Stimulated activated naive CD8-positive, alpha-beta T cell treated with anti-CD3 and anti-CD28 coated beads, Interleukin-15, amount 100 ng/mL, for 72 hours (primary cell): ENCODE results near the gene TMEM176A.

Source experiments
- ATAC-seq: fragments of 150-1000 bp; cut with Tn5 transposase; 2 replicates; pipeline ENCODE4 v1.10.0; 2021; ENCODE audit warnings: mild to moderate bottlenecking, moderate library complexity
- DNase-seq, 2 donors: peaks; one replicate each; pipeline ENCODE4 v3.0.0; 2021 to 2022
- H3K27ac Mint-ChIP-seq, 2 donors: one replicate each; pipeline ENCODE4 v1.8.0; 2022; ENCODE audit warnings: mild to moderate bottlenecking in 2 of 2, mixed read lengths in 2 of 2, moderate library complexity in 2 of 2
- H3K27me3 Mint-ChIP-seq: one replicate; pipeline ENCODE4 v1.8.0; 2022; ENCODE audit warnings: mixed read lengths
- H3K4me1 Mint-ChIP-seq: one replicate; pipeline ENCODE4 v1.8.0; 2022; ENCODE audit warnings: mild to moderate bottlenecking, mixed read lengths
- H3K4me3 Mint-ChIP-seq, 2 donors: one replicate each; pipeline ENCODE4 v1.8.0; 2022; ENCODE audit warnings: mild to moderate bottlenecking in 2 of 2, mixed read lengths in 2 of 2, moderate library complexity in 1 of 2
- H3K9me3 Mint-ChIP-seq, 2 donors: one replicate each; pipeline ENCODE4 v1.8.0; 2022; ENCODE audit warnings: mixed read lengths in 2 of 2

TMEM176A gene

DNA sequence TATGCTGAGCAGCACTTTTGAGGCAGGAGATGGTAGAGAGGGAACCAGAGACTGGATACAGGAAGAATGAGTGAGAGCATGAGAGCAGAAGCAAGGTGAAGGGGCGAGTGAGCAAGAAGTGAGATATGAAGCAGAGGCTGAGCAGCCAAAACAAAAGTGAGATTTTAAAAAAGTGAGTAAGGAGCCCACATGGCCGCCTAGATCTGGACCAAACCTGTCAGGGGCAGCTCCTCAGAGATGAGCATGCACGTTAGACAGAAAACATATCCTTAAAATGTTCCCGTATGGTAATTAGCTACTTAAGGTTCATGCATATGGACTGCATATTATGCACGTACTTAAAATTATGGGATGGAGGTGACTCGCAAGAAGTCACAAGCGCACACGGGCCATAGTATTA lies 22.5 kb downstream of the TMEM176A start:
- Mint-ChIP-seq H3K9me3 (peaks cover 7 to 8% of the 10 kb centered on the region in 2 donors), H3K4me3 (no peak overlapping the region), H3K27ac (no peak overlapping the region), H3K27me3 (peaks cover 33% of the 10 kb centered on the region), H3K4me1 (no peaks in the 10 kb centered on the region)
- ATAC-seq (no peak), DNase-seq (no peak)

DNA sequence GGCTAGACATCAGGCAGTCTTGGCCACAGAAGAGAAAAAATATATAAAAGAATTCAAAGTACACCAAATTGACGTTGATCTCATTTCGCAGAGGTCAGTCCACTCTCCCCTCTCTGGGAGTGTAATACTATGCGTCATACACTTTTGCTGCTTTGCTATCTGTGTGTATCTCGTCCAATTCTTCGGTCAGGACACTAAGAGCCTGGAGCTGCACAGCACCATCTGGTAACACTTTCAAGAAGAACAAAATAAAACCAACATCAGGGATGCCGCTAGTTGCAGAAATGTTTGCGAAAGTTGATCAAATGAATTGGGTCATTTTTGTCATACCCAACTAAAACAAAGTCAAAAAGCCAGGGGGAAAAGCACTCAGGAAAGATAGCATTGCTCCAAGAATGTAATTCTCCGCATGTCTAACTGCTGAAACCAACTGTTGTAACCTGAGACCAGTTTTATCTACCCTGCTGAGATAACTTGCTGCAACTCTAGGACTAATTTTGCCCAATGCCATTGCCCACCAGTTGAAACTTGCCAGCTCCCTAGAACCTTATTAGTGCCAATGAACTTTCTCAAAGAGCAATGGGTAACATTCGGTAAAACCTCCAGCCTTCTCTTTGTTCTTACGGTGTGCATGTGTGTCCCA lies 23.0 kb downstream of the TMEM176A start:
- peaks cover 7 to 8% of the 10 kb centered on the region in 2 donors for H3K9me3 Mint-ChIP-seq
- H3K27me3 Mint-ChIP-seq = peaks cover 33% of the 10 kb centered on the region
- ATAC-seq = no peak
- no peak overlapping the region for H3K27ac Mint-ChIP-seq
- DNase-seq = no peak
- no peak overlapping the region for H3K4me3 Mint-ChIP-seq
- no peaks in the 10 kb centered on the region for H3K4me1 Mint-ChIP-seq

DNA sequence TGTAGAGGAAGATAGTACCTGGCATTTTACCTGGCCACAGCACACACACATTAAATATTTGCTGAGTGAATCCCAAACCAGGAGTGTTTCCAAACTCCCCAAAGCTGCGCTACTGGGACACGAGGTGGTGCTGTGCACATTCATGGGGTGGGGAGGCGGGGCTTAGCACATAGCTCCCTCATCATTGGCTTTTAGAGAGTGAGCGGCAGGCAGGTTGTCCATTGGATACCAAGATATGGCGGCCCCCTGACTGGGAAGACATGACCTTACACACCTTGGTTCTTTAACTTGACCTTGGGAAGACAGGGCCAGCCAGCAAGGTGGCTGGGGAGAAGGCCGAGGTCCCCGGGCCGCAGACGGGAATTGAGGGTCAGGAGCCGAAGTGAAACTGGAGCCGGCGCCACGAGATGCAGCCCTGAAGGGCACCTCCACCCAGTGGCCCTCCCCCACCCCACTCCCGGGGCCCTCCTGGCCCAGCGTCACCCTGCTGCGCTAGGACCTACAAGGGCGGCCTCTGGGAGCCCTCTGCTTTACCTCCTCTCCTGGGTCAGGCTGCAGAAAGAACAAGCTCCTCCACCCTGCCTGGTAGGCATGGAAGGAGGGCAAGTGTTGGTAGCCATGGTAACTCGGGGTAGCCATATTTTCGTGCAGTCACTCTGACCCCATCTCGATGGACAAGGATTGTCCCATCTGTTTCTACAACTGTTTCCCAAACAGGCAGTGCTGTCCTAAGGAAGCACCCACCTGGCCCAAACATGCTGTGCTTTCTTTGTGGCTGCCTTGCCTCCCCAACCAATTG lies 24.0 kb downstream of the TMEM176A start:
- ATAC-seq = no peak
- Mint-ChIP-seq H3K27ac (no peak overlapping the region), H3K27me3 (peaks cover 31% of the 10 kb centered on the region), H3K4me3 (no peak overlapping the region), H3K9me3 (peaks cover 7 to 8% of the 10 kb centered on the region in 2 donors), H3K4me1 (no peaks in the 10 kb centered on the region)
- no peak for DNase-seq

DNA sequence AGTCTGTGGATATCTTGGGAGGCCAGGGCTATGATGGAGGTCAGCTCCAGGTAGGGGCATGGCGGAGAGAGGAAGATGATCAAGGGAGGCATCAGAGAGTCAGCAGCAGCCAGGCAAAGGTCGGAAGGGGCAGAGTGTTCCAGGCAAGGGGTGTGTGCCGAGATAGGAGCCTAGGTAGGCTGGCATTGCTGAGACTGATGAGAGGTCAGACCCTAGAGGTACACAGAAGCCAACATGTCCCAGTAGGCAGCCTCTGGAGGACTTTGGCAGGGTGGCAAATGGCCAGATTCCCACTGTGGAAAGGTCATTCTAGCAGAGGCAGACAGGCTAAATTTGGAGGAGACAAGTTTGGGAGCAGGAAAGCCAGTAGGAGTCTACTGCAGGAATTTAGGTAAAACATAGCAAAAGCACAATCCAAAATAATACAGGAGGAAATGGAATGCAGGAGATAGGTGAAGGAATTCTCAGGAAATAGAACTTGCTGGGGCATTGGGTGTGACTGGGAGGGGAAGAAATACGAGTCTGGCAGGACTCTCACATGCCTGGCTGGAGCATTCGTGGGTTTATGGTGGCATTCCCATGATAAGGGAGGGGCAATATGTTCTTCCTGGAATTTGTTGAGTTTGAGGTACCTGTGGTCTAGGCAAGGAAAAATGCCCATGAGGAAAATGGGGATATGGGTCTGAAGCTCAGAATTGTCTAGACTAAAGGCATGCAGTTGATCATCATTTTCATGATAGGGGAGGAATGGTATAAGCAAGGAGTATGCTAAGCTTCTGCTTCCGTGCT lies 25.7 kb downstream of the TMEM176A start:
- H3K9me3 Mint-ChIP-seq = peaks cover 5 to 7% of the 10 kb centered on the region in 2 donors
- H3K27ac Mint-ChIP-seq = peak overlapping the region in 1 of 2 donors; percentile 24
- no peak overlapping the region for H3K4me3 Mint-ChIP-seq
- DNase-seq (no peak), ATAC-seq (no peak)
- H3K27me3 Mint-ChIP-seq = peaks cover 36% of the 10 kb centered on the region
- H3K4me1 Mint-ChIP-seq = no peaks in the 10 kb centered on the region

- Mint-ChIP-seq H3K4me3 (no peak overlapping the region), H3K27ac (no peak overlapping the region), H3K9me3 (no peaks in the 10 kb centered on the region), H3K4me1 (no peaks in the 10 kb centered on the region), H3K27me3 (peaks cover 41% of the 10 kb centered on the region)
- ATAC-seq = no peak
- DNase-seq = no peak
Observed at GRCh38 chr7:150828384-150828783, 27.8 kb downstream of the TMEM176A start.

DNA sequence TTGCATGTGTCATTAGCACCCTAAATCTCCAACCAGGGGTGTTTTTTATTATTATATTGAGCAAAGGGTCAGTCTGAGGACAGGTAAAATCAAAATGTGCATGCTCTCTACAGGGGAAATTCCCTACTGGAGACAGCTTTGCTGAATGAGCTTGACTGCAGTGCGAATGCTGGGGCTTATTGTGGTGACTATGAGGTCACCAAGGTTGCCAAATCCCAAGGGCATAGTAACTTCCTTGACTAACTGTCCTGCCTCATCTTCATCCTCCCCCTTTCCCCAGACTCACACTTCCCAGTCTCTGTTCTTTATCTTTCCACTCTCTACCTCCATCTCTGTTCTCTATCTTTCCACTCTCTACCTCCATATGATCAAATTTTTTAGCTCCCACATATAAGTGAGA lies 28.9 kb downstream of the TMEM176A start:
- Mint-ChIP-seq H3K9me3 (no peaks in the 10 kb centered on the region), H3K4me1 (no peaks in the 10 kb centered on the region), H3K27ac (no peak overlapping the region), H3K27me3 (peaks cover 50% of the 10 kb centered on the region), H3K4me3 (no peak overlapping the region)
- ATAC-seq (no peak), DNase-seq (no peak)

- H3K4me1 Mint-ChIP-seq = no peaks in the 10 kb centered on the region
- no peak for ATAC-seq
- no peak overlapping the region for H3K4me3 Mint-ChIP-seq
- no peak overlapping the region for H3K27ac Mint-ChIP-seq
- peaks cover 54% of the 10 kb centered on the region for H3K27me3 Mint-ChIP-seq
- DNase-seq = no peak
- H3K9me3 Mint-ChIP-seq = no peaks in the 10 kb centered on the region
Observed at GRCh38 chr7:150830937-150831336, 30.4 kb downstream of the TMEM176A start.

- DNase-seq (no peak), ATAC-seq (no peak)
- H3K27ac Mint-ChIP-seq = no peak overlapping the region
- no peaks in the 10 kb centered on the region for H3K4me1 Mint-ChIP-seq
- peaks cover 47% of the 10 kb centered on the region for H3K27me3 Mint-ChIP-seq
- H3K9me3 Mint-ChIP-seq = no peaks in the 10 kb centered on the region
- no peak overlapping the region for H3K4me3 Mint-ChIP-seq
Observed at GRCh38 chr7:150831851-150832250, 31.3 kb downstream of the TMEM176A start.

DNA sequence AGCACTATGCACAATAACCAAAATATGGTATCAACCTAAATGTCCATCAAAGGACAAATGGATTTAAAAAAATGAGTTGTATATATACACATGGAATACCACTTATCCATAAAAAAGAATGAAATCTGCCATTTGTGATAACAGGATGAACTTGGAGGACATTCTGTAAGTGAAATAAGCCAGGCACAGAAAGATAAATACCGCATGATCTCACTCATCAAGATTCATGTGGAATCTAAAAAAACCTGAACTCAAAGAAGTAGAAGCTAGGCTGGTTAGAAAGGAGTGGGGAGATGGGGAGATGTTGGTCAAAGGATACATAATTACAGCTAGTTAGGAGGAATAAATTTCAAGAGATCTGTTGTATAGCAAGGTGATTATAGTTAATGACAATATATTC lies 34.5 kb downstream of the TMEM176A start:
- DNase-seq (no peak), ATAC-seq (no peak)
- Mint-ChIP-seq H3K27me3 (peaks cover 36% of the 10 kb centered on the region), H3K27ac (no peak overlapping the region), H3K4me1 (no peaks in the 10 kb centered on the region), H3K9me3 (no peaks in the 10 kb centered on the region), H3K4me3 (no peak overlapping the region)

GRCh38 chr7:150835702-150836280 lies 35.2 kb downstream of the TMEM176A start:
- no peak overlapping the region for H3K27ac Mint-ChIP-seq
- ATAC-seq (no peak), DNase-seq (no peak)
- H3K9me3 Mint-ChIP-seq = no peaks in the 10 kb centered on the region
- no peak overlapping the region for H3K4me3 Mint-ChIP-seq
- peaks cover 30% of the 10 kb centered on the region for H3K27me3 Mint-ChIP-seq
- no peaks in the 10 kb centered on the region for H3K4me1 Mint-ChIP-seq

- Mint-ChIP-seq H3K9me3 (no peaks in the 10 kb centered on the region), H3K27me3 (peaks cover 9% of the 10 kb centered on the region), H3K27ac (no peak overlapping the region), H3K4me1 (no peaks in the 10 kb centered on the region), H3K4me3 (no peak overlapping the region)
- ATAC-seq (no peak), DNase-seq (no peak)
Observed at GRCh38 chr7:150838965-150839650, 38.5 kb downstream of the TMEM176A start.

DNA sequence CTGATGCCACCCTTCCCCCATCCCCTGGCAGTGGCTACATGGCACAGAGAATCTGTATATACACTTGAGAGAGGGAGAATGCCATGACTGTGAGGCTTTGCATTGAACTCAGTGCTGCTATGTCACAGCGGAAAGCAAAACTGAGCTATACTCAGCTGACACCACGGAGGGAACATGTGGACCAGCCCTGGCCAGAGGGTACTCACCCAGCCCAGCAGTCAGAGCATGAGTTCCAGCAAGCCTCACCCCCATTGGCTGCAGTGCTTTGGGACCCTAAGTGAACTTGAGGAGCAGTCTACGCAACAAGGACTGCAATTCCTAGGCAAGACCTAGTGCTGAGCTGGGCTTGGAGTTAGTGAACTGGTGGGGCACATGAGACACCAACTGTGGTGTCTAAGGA lies 41.4 kb downstream of the TMEM176A start:
- Mint-ChIP-seq H3K9me3 (no peaks in the 10 kb centered on the region), H3K27me3 (peaks cover 7% of the 10 kb centered on the region), H3K4me1 (no peaks in the 10 kb centered on the region), H3K4me3 (no peak overlapping the region), H3K27ac (peak overlapping the region in 1 of 2 donors; percentile 9)
- no peak for DNase-seq
- ATAC-seq = no peak

- Mint-ChIP-seq H3K4me3 (no peak overlapping the region), H3K4me1 (no peaks in the 10 kb centered on the region), H3K27me3 (peaks cover 7% of the 10 kb centered on the region), H3K9me3 (no peaks in the 10 kb centered on the region), H3K27ac (no peak overlapping the region)
- ATAC-seq (no peak), DNase-seq (no peak)
Observed at GRCh38 chr7:150842716-150843115, 42.1 kb downstream of the TMEM176A start.

- no peak for ATAC-seq
- H3K4me1 Mint-ChIP-seq = no peaks in the 10 kb centered on the region
- no peaks in the 10 kb centered on the region for H3K9me3 Mint-ChIP-seq
Observed at GRCh38 chr7:150845421-150845861, 44.9 kb downstream of the TMEM176A start.

More at GRCh38 chr7:150845421-150845861, 44.9 kb downstream of the TMEM176A start:
- Mint-ChIP-seq H3K27ac (no peak overlapping the region), H3K4me3 (no peak overlapping the region), H3K27me3 (peaks cover 13% of the 10 kb centered on the region)
- DNase-seq = no peak
